ENCODE data around the gene EFL1. TPM values are rescaled to one million over a fixed set of nuclear protein-coding genes. Genes with fewer than 3 reads are reported as not detected.
"Not testable (repeated sequence)": the region's sequence is repeated elsewhere in the genome, so short reads cannot be mapped to it uniquely, and the experiment has no call there.

Gene EFL1
- polyA plus RNA-seq, 1 of the 3 experiments (the other 2 are of a cell fraction), result 12.3 TPM

GRCh38 chr15:82192394-82192793 is 70.1 kb downstream of the EFL1 start:
- H3K79me2 ChIP-seq (ENCODE audit: insufficient read depth), result peaks cover 13% of the 10 kb centered on the region; the same call in 1 of the 2 replicates
- H2AFZ ChIP-seq (ENCODE audit: low read depth); H3K9me3 ChIP-seq; POLR2A ChIA-PET; H3K27me3 ChIP-seq (ENCODE audit: insufficient read depth); H3K27ac ChIP-seq (ENCODE audit: low read depth in 2 of 2, low read length in 1 of 2); CTCF ChIA-PET; H3K9me2 ChIP-seq; H3K4me3 ChIP-seq (ENCODE audit: low read depth in 2 of 2, low read length in 1 of 2); H3F3A ChIP-seq (replicated peaks; ENCODE audit: insufficient read depth); H3K4me2 ChIP-seq; H3K36me3 ChIP-seq (replicated peaks in 1 of 2; ENCODE audit: control insufficient read depth in 1 of 2, insufficient read depth in 2 of 2, low read length in 1 of 2); H4K20me1 ChIP-seq (ENCODE audit: insufficient read depth); H3K4me1 ChIP-seq (ENCODE audit: control insufficient read depth in 1 of 2, insufficient read depth in 2 of 2, low read depth in 1 of 2, low read length in 1 of 2); DNase-seq; H3K9ac ChIP-seq: not testable (repeated sequence)
- 93% methylated on average over 4 of the region's 4 CpGs for WGBS (ENCODE audit: low lambda C conversion rate)

GRCh38 chr15:82186719-82187406 is 75.7 kb downstream of the EFL1 start:
- H3K4me1 ChIP-seq (ENCODE audit: control insufficient read depth in 1 of 2, insufficient read depth in 2 of 2, low read depth in 1 of 2, low read length in 1 of 2), result peaks cover 8 to 15% of the 10 kb centered on the region in 2 experiments
- H3K9me3 ChIP-seq, result no peaks in the 10 kb centered on the region
- POLR2A ChIA-PET, result no interaction called here
- H3K79me2 ChIP-seq (ENCODE audit: insufficient read depth), result peaks cover 3% of the 10 kb centered on the region; the same call in 1 of the 2 replicates
- H3K27ac ChIP-seq (ENCODE audit: low read depth in 2 of 2, low read length in 1 of 2), result no peak overlapping the region
- no peak overlapping the region for H3K4me3 ChIP-seq (ENCODE audit: low read depth in 2 of 2, low read length in 1 of 2)
- no peak overlapping the region for H3K4me2 ChIP-seq
- no peak overlapping the region for H2AFZ ChIP-seq (ENCODE audit: low read depth)
- no peak overlapping the region for H3K9ac ChIP-seq
- 0 out of 2 replicates have a peak, but pooled peaks cover 3% of the 10 kb centered on the region for H4K20me1 ChIP-seq (ENCODE audit: insufficient read depth)
- H3F3A ChIP-seq (replicated peaks; ENCODE audit: insufficient read depth), result peaks cover 9% of the 10 kb centered on the region
- H3K9me2 ChIP-seq, result no peaks in the 10 kb centered on the region
- no peak for DNase-seq
- H3K27me3 ChIP-seq (ENCODE audit: insufficient read depth), result no peaks in the 10 kb centered on the region
- CTCF ChIA-PET, result interaction anchor here (0.6 to 1.0 kb wide), 5 partner anchors 10 to 912 kb away, joined by 3 read pairs; no protein-coding TSS in a partner anchor
- WGBS (ENCODE audit: low lambda C conversion rate), result 94% methylated on average over 6 of the region's 6 CpGs
- no peaks in the 10 kb centered on the region for H3K36me3 ChIP-seq (replicated peaks in 1 of 2; ENCODE audit: control insufficient read depth in 1 of 2, insufficient read depth in 2 of 2, low read length in 1 of 2)
- TF ChIP-seq EP300 (IDR thresholded peaks at IDR 0.05; ENCODE audit: borderline replicate concordance in 1 of 2, low read depth in 1 of 2, low read length in 1 of 2) (no peak), MEF2A (IDR thresholded peaks at IDR 0.05; ENCODE audit: borderline replicate concordance, low read depth) (no peak), TEAD4 (IDR thresholded peaks at IDR 0.05; ENCODE audit: borderline replicate concordance, insufficient read depth) (no peak), REST (IDR thresholded peaks at IDR 0.05; ENCODE audit: low read depth, low read length) (no peak)

- Histone ChIP-seq H3K4me1 (ENCODE audit: control insufficient read depth in 1 of 2, insufficient read depth in 2 of 2, low read depth in 1 of 2, low read length in 1 of 2) (peaks cover 8 to 15% of the 10 kb centered on the region in 2 experiments), H3K36me3 (replicated peaks in 1 of 2; ENCODE audit: control insufficient read depth in 1 of 2, insufficient read depth in 2 of 2, low read length in 1 of 2) (no peaks in the 10 kb centered on the region), H3K27ac (ENCODE audit: low read depth in 2 of 2, low read length in 1 of 2) (no peak overlapping the region), H3K79me2 (ENCODE audit: insufficient read depth) (peaks cover 6% of the 10 kb centered on the region; the same call in 1 of the 2 replicates), H3K27me3 (ENCODE audit: insufficient read depth) (no peaks in the 10 kb centered on the region), H3K9me3 (no peaks in the 10 kb centered on the region), H4K20me1 (ENCODE audit: insufficient read depth) (0 out of 2 replicates have a peak, but pooled peaks cover 3% of the 10 kb centered on the region), H3K9ac (no peak overlapping the region), H3F3A (replicated peaks; ENCODE audit: insufficient read depth) (peaks cover 9% of the 10 kb centered on the region), H3K4me3 (ENCODE audit: low read depth in 2 of 2, low read length in 1 of 2) (no peak overlapping the region), H2AFZ (ENCODE audit: low read depth) (no peak overlapping the region), H3K4me2 (no peak overlapping the region), H3K9me2 (no peaks in the 10 kb centered on the region)
- ChIA-PET CTCF (interaction anchor here (1.4 kb wide), 1 partner anchor 775 kb away, joined by 4 read pairs; no protein-coding TSS in a partner anchor), POLR2A (no interaction called here)
- no peak for DNase-seq
- 98% methylated on average over 2 of the region's 2 CpGs for WGBS (ENCODE audit: low lambda C conversion rate)
- no peak for TF ChIP-seq ZBTB33 (IDR thresholded peaks at IDR 0.05; ENCODE audit: borderline replicate concordance, low read depth)
- TF ChIP-seq PBX3 (IDR thresholded peaks at IDR 0.05), result no peak
- no peak for TF ChIP-seq JUND (IDR thresholded peaks at IDR 0.05)
- no peak for TF ChIP-seq NFIC (IDR thresholded peaks at IDR 0.05; ENCODE audit: borderline replicate concordance)
- no peak for TF ChIP-seq YY1 (IDR thresholded peaks at IDR 0.05; ENCODE audit: low read depth)
- no peak for TF ChIP-seq FOXJ3 (CRISPR knock-in tag; IDR thresholded peaks at IDR 0.05)
- no peak for TF ChIP-seq RXRA (IDR thresholded peaks at IDR 0.05; ENCODE audit: borderline replicate concordance, low read depth)
- no peak for TF ChIP-seq EP300 (IDR thresholded peaks at IDR 0.05; ENCODE audit: borderline replicate concordance in 1 of 2, low read depth in 1 of 2, low read length in 1 of 2)
- no peak for TF ChIP-seq FOXM1 (IDR thresholded peaks at IDR 0.05; ENCODE audit: low read depth)
- no peak for TF ChIP-seq CHD2 (IDR thresholded peaks at IDR 0.05; ENCODE audit: low read length, partially characterized antibody)
Measured at GRCh38 chr15:82186161-82186560, 76.4 kb downstream of the EFL1 start.
